Measurements from ENCODE around the gene ZNF362.
"Not testable (repeated sequence)": the region's sequence is repeated elsewhere in the genome, so short reads cannot be mapped to it uniquely, and the experiment has no call there.

ZNF362 gene

GRCh38 chr1:33288976-33289857 lies 32.9 kb downstream of the ZNF362 start:
- no peak for DNase-seq

GRCh38 chr1:33289858-33290154 lies 33.5 kb downstream of the ZNF362 start:
- no peak for DNase-seq

- DNase-seq: not testable (repeated sequence)
These were observed 34.3 kb downstream of the ZNF362 start for GRCh38 chr1:33290615-33291014.

- DNase-seq: no peak
These were observed 36.5 kb downstream of the ZNF362 start for GRCh38 chr1:33292726-33293340.

GRCh38 chr1:33294071-33295010 lies 38.0 kb downstream of the ZNF362 start:
- DNase-seq: no peak

GRCh38 chr1:33295023-33295422 lies 38.7 kb downstream of the ZNF362 start:
- no peak for DNase-seq

GRCh38 chr1:33295450-33296081 lies 39.3 kb downstream of the ZNF362 start:
- peak; percentile 89 for DNase-seq

GRCh38 chr1:33296082-33296458 lies 39.8 kb downstream of the ZNF362 start:
- no peak for DNase-seq

GRCh38 chr1:33296824-33297223 lies 40.5 kb downstream of the ZNF362 start:
- no peak for DNase-seq

- no peak for DNase-seq
These were observed 41.8 kb downstream of the ZNF362 start for GRCh38 chr1:33297911-33298622.

GRCh38 chr1:33298623-33299277 lies 42.5 kb downstream of the ZNF362 start:
- DNase-seq: peak; percentile 74

- DNase-seq: no peak
These were observed 43.3 kb downstream of the ZNF362 start for GRCh38 chr1:33299461-33300155.

- DNase-seq: no peak
These were observed 44.4 kb downstream of the ZNF362 start for GRCh38 chr1:33300673-33301072.

- DNase-seq: no peak
These were observed 45.1 kb downstream of the ZNF362 start for GRCh38 chr1:33301273-33301984.

GRCh38 chr1:33302325-33302724 lies 46.0 kb downstream of the ZNF362 start:
- DNase-seq: peak; percentile 33

GRCh38 chr1:33305016-33305415 lies 48.7 kb downstream of the ZNF362 start:
- no peak for DNase-seq

GRCh38 chr1:33305816-33306652 lies 49.7 kb downstream of the ZNF362 start:
- no peak for DNase-seq

GRCh38 chr1:33306653-33307493 lies 50.6 kb downstream of the ZNF362 start:
- DNase-seq: no peak

GRCh38 chr1:33307494-33307864 lies 51.2 kb downstream of the ZNF362 start:
- no peak for DNase-seq

Measured in activated CD4-positive, alpha-beta T cell treated with anti-CD3 and anti-CD28 coated beads, Interleukin-10, Interleukin-2, amounts not matched to agents 100 ng/mL and 50 ng/mL, durations not matched to agents 16 hours and 8 hours (primary cell).